MM.1S (cell line): ENCODE measurements around the gene CUL3.
"Not testable (repeated sequence)": the region's sequence is repeated elsewhere in the genome, so short reads cannot be mapped to it uniquely, and the experiment has no call there.

Experiments
- CTCF ChIP-seq: fragments of 300-600 bp; sonication (generic); IDR thresholded peaks from 2 replicates; pipeline ENCODE4 v1.5.1; 2016; ENCODE audit warnings: antibody characterized with exemption, low read length, mixed read lengths
- EZH2phosphoT487 ChIP-seq: fragments of 300-600 bp; sonication (generic); IDR thresholded peaks from 2 replicates; pipeline ENCODE4 v1.6.1; 2018; ENCODE audit warnings: antibody characterized with exemption, low read length

- not testable (repeated sequence) for TF ChIP-seq CTCF, EZH2phosphoT487
Observed at GRCh38 chr2:224583033-224583432, 2.1 kb downstream of the CUL3 start.
